GM21576 (cell line): Measurements from ENCODE around the gene ZNF655.
A peak's percentile ranks its signal among the peaks of the same experiment; 100 is the strongest.

Source experiments
- ATAC-seq: cut with Tn5 transposase; IDR thresholded peaks from one replicate; pipeline ENCODE4 v1.9.1; 2021; ENCODE audit warnings: mild to moderate bottlenecking, moderate library complexity; ENCODE audit not compliant: unreplicated experiment

The ZNF655 gene

GRCh38 chr7:99601656-99602310, 43.3 kb downstream of the ZNF655 start:
- ATAC-seq: no peak

- ATAC-seq: no peak
Observed at GRCh38 chr7:99605527-99605926, 47.1 kb downstream of the ZNF655 start.

GRCh38 chr7:99606531-99606930, 48.1 kb downstream of the ZNF655 start:
- ATAC-seq: no peak

GRCh38 chr7:99607548-99607947, 49.1 kb downstream of the ZNF655 start:
- no peak for ATAC-seq

GRCh38 chr7:99614495-99614894, 56.1 kb downstream of the ZNF655 start:
- ATAC-seq: no peak

- no peak for ATAC-seq
Observed at GRCh38 chr7:99615989-99616358, 57.5 kb downstream of the ZNF655 start.

- ATAC-seq: peak; percentile 93
Observed at GRCh38 chr7:99616359-99617191, 58.1 kb downstream of the ZNF655 start, which contains the start of gene ZSCAN25. Gene ZSCAN25 (plus strand): TSS chr7:99616946. CDS start chr7:99619607, 2,661 bp downstream.

GRCh38 chr7:99617192-99617781, 58.8 kb downstream of the ZNF655 start:
- ATAC-seq: no peak

GRCh38 chr7:99618726-99619125, 60.3 kb downstream of the ZNF655 start:
- ATAC-seq: no peak

- ATAC-seq: no peak
Observed at GRCh38 chr7:99619571-99620130, 61.2 kb downstream of the ZNF655 start.

- no peak for ATAC-seq
Observed at GRCh38 chr7:99621271-99621670, 62.8 kb downstream of the ZNF655 start.

GRCh38 chr7:99622596-99622995, 64.2 kb downstream of the ZNF655 start:
- ATAC-seq: no peak

- ATAC-seq: no peak
Observed at GRCh38 chr7:99623091-99623693, 64.8 kb downstream of the ZNF655 start.

GRCh38 chr7:99623702-99624447, 65.4 kb downstream of the ZNF655 start:
- no peak for ATAC-seq

- no peak for ATAC-seq
Observed at GRCh38 chr7:99624484-99624883, 66.0 kb downstream of the ZNF655 start.

- ATAC-seq: no peak
Observed at GRCh38 chr7:99625321-99625720, 66.9 kb downstream of the ZNF655 start.

GRCh38 chr7:99625961-99626360, 67.5 kb downstream of the ZNF655 start:
- no peak for ATAC-seq
